Sigmoid colon (tissue), 7 donors: ENCODE measurements around the gene FXN. TPM values are rescaled to one million over a fixed set of nuclear protein-coding genes. Genes with fewer than 3 reads are reported as not detected.

Source experiments
- DNase-seq: peaks from one replicate; pipeline ENCODE4 v3.0.0-alpha.2; 2019
- H3K27ac ChIP-seq, 4 donors: fragments of 200-600 bp; sonication (generic); one replicate each; pipeline ENCODE4 v1.5.1; 2016 to 2019; ENCODE audit warnings: mild to moderate bottlenecking in 1 of 4
- H3K27me3 ChIP-seq, 3 donors: fragments of 200-600 bp; sonication (generic); one replicate each; pipeline ENCODE4 v1.5.1; 2019; ENCODE audit warnings: mild to moderate bottlenecking in 1 of 3
- H3K36me3 ChIP-seq, 4 donors: fragments of 200-600 bp; sonication (generic); one replicate each; pipeline ENCODE4 v1.5.1; 2016 to 2019
- H3K4me1 ChIP-seq, 4 donors: fragments of 200-600 bp; sonication (generic); one replicate each; pipeline ENCODE4 v1.5.1; 2017 to 2019
- H3K4me3 ChIP-seq, 4 donors: fragments of 200-600 bp; sonication (generic); one replicate each; pipeline ENCODE4 v1.5.1; 2017 to 2019; ENCODE audit warnings: mild to moderate bottlenecking in 2 of 4, moderate library complexity in 1 of 4
- H3K9me3 ChIP-seq, 4 donors: fragments of 200-600 bp in 3 of 4; sonication (generic) in 3 of 4; one replicate each; pipeline versions ENCODE4 v1.5.1 to v1.6.1; 2013 to 2019
- EP300 ChIP-seq, 4 donors: sonication (generic); formaldehyde crosslinking; IDR thresholded peaks; one replicate each; pipeline ENCODE4 v1.6.1; 2017; ENCODE audit warnings: antibody characterized with exemption in 4 of 4
- POLR2A ChIP-seq, 2 donors: fragments of 450-650 bp; IDR thresholded peaks; one replicate each; pipeline ENCODE4 v1.6.1; 2016; ENCODE audit warnings: antibody characterized with exemption in 2 of 2, mild to moderate bottlenecking in 2 of 2, moderate library complexity in 2 of 2
- POLR2AphosphoS5 ChIP-seq, 4 donors: sonication (generic); formaldehyde crosslinking; IDR thresholded peaks; one replicate each; pipeline ENCODE4 v1.6.1; 2017; ENCODE audit warnings: antibody characterized with exemption in 4 of 4
- WGBS, 2 donors: extraction: QIAGEN DNeasy Blood & Tissue Kit; methylation state at CpG; one replicate each; pipeline ENCODE4 v1.1.7; 2013; 5-methylcytosine and 5-hydroxymethylcytosine counted together
- intact Hi-C: fragments of 100-400 bp; cut with DNase I; formaldehyde crosslinking; loops from one replicate; pipeline ENCODE4 v1.15.1; 2023
- polyA plus RNA-seq, 3 donors: library from polyadenylated mRNA; stranded (reverse); fragments of 200-250 nt; gene quantifications; one replicate each; pipeline ENCODE4 v1.2.3, GENCODE V29; 2013
- total RNA-seq, 4 donors: library from RNA; depleted of rRNA; stranded (reverse); fragments of >200 nt; gene quantifications; one replicate each; pipeline ENCODE4 v1.1.0, GENCODE V29; 2016
- TF ChIP-seq, protein P1 (sequence below), 4 experiments: fragments of 450-650 bp in 3 of 4; fragments of 200-600 bp in 1 of 4; IDR thresholded peaks; one replicate each; pipeline ENCODE4 v1.5.1; 2016 to 2019; ENCODE audit warnings: antibody characterized with exemption in 4 of 4, mild to moderate bottlenecking in 3 of 4, moderate library complexity in 2 of 4
- donor health status: healthy with polysubstance abuse.
- donor health status: Bipolar disorder and iron deficiency.
- donor health status: healthy.

Gene FXN
- total and polyA plus RNA-seq, 7 donors, result 3.4 to 16.1 (median 8.7) TPM

- no peak for DNase-seq
- no peak for TF ChIP-seq EP300 (IDR thresholded peaks at IDR 0.05)
- H3K4me1 ChIP-seq, result no peaks in the 10 kb centered on the region
- intact Hi-C loops, result no loop called here
- 95 to 96% methylated on average over 27 of the region's 27 CpGs for WGBS, 2 donors
- H3K4me3 ChIP-seq, result no peak overlapping the region
- no peak overlapping the region for H3K27ac ChIP-seq
- no peaks in the 10 kb centered on the region for H3K9me3 ChIP-seq
- H3K27me3 ChIP-seq, result no peaks in the 10 kb centered on the region
- peaks cover 0 to 56% (median 7%) of the 10 kb centered on the region in 4 donors for H3K36me3 ChIP-seq
Measured at GRCh38 chr9:69066955-69067354, 31.4 kb downstream of the FXN start.

GRCh38 chr9:69070201-69070600 is 34.6 kb downstream of the FXN start:
- no peak for DNase-seq
- 94 to 95% methylated on average over 7 of the region's 7 CpGs for WGBS, 2 donors
- no peak overlapping the region for H3K4me3 ChIP-seq
- intact Hi-C loops, result no loop called here
- H3K9me3 ChIP-seq, result no peaks in the 10 kb centered on the region
- no peaks in the 10 kb centered on the region for H3K27me3 ChIP-seq
- H3K27ac ChIP-seq, result no peak overlapping the region
- peaks cover 0 to 57% (median 4%) of the 10 kb centered on the region in 4 donors for H3K36me3 ChIP-seq
- no peaks in the 10 kb centered on the region for H3K4me1 ChIP-seq
- TF ChIP-seq POLR2A (IDR thresholded peaks at IDR 0.05) (no peak), EP300 (IDR thresholded peaks at IDR 0.05) (no peak), POLR2AphosphoS5 (IDR thresholded peaks at IDR 0.05) (no peak)
- TF ChIP-seq, protein P1, sequence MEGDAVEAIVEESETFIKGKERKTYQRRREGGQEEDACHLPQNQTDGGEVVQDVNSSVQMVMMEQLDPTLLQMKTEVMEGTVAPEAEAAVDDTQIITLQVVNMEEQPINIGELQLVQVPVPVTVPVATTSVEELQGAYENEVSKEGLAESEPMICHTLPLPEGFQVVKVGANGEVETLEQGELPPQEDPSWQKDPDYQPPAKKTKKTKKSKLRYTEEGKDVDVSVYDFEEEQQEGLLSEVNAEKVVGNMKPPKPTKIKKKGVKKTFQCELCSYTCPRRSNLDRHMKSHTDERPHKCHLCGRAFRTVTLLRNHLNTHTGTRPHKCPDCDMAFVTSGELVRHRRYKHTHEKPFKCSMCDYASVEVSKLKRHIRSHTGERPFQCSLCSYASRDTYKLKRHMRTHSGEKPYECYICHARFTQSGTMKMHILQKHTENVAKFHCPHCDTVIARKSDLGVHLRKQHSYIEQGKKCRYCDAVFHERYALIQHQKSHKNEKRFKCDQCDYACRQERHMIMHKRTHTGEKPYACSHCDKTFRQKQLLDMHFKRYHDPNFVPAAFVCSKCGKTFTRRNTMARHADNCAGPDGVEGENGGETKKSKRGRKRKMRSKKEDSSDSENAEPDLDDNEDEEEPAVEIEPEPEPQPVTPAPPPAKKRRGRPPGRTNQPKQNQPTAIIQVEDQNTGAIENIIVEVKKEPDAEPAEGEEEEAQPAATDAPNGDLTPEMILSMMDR (IDR thresholded peaks at IDR 0.05), result no peak

- WGBS, 2 donors, result 90 to 92% methylated on average over 3 of the region's 3 CpGs
- no peak for DNase-seq
- Histone ChIP-seq H3K4me3 (no peak overlapping the region), H3K9me3 (no peaks in the 10 kb centered on the region), H3K27ac (no peak overlapping the region), H3K4me1 (peaks cover 0 to 1% (median 0%) of the 10 kb centered on the region in 4 donors), H3K36me3 (peaks cover 0 to 49% (median 3%) of the 10 kb centered on the region in 4 donors), H3K27me3 (no peaks in the 10 kb centered on the region)
- intact Hi-C loops, result no loop called here
- TF ChIP-seq POLR2AphosphoS5 (IDR thresholded peaks at IDR 0.05) (no peak), POLR2A (IDR thresholded peaks at IDR 0.05) (no peak), EP300 (IDR thresholded peaks at IDR 0.05) (no peak)
- TF ChIP-seq, protein P1 (IDR thresholded peaks at IDR 0.05), result no peak
Measured at GRCh38 chr9:69071059-69071458, 35.5 kb downstream of the FXN start.

DNA sequence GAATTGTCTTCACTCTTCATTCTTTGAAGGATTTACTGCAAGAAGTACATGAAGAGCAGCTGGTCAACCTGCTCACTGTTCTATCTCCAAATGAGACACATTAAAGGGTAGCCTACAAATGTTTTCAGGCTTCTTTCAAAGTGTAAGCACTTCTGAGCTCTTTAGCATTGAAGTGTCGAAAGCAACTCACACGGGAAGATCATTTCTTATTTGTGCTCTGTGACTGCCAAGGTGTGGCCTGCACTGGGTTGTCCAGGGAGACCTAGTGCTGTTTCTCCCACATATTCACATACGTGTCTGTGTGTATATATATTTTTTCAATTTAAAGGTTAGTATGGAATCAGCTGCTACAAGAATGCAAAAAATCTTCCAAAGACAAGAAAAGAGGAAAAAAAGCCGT is 37.6 kb downstream of the FXN start:
- no peak overlapping the region for H3K27ac ChIP-seq
- 59 to 62% methylated on average over 4 of the region's 4 CpGs for WGBS, 2 donors
- no peaks in the 10 kb centered on the region for H3K9me3 ChIP-seq
- DNase-seq, result no peak
- peaks cover 0 to 28% (median 1%) of the 10 kb centered on the region in 4 donors for H3K36me3 ChIP-seq
- peaks cover 0 to 20% (median 9%) of the 10 kb centered on the region in 4 donors for H3K4me1 ChIP-seq
- intact Hi-C loops, result no loop called here
- TF ChIP-seq EP300 (IDR thresholded peaks at IDR 0.05) (no peak), POLR2AphosphoS5 (IDR thresholded peaks at IDR 0.05) (no peak)
- H3K27me3 ChIP-seq, result no peaks in the 10 kb centered on the region
- no peak overlapping the region for H3K4me3 ChIP-seq

DNA sequence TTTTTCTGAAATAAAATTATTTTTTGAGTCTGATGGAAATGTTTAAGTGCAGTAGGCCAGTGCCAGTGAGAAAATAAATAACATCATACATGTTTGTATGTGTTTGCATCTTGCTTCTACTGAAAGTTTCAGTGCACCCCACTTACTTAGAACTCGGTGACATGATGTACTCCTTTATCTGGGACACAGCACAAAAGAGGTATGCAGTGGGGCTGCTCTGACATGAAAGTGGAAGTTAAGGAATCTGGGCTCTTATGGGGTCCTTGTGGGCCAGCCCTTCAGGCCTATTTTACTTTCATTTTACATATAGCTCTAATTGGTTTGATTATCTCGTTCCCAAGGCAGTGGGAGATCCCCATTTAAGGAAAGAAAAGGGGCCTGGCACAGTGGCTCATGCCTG is 39.2 kb downstream of the FXN start:
- DNase-seq, result no peak
- Histone ChIP-seq H3K4me1 (peaks cover 0 to 30% (median 20%) of the 10 kb centered on the region in 4 donors), H3K27me3 (no peaks in the 10 kb centered on the region), H3K9me3 (no peaks in the 10 kb centered on the region), H3K36me3 (peaks cover 0 to 15% (median 0%) of the 10 kb centered on the region in 4 donors), H3K4me3 (no peak overlapping the region), H3K27ac (no peak overlapping the region)
- TF ChIP-seq, protein P1 (IDR thresholded peaks at IDR 0.05), result no peak
- TF ChIP-seq POLR2AphosphoS5 (IDR thresholded peaks at IDR 0.05) (no peak), POLR2A (IDR thresholded peaks at IDR 0.05) (no peak), EP300 (IDR thresholded peaks at IDR 0.05) (no peak)
- WGBS, 2 donors, result 78 to 83% methylated on average over 2 of the region's 2 CpGs
- intact Hi-C loops, result no loop called here

GRCh38 chr9:69076550-69076949 is 41.0 kb downstream of the FXN start:
- no peak for DNase-seq
- intact Hi-C loops, result no loop called here
- Histone ChIP-seq H3K27ac (peak overlapping the region in 1 of 4 donors; percentile 77), H3K9me3 (no peaks in the 10 kb centered on the region), H3K4me1 (peaks cover 0 to 30% (median 20%) of the 10 kb centered on the region in 4 donors), H3K27me3 (no peaks in the 10 kb centered on the region), H3K4me3 (no peak overlapping the region), H3K36me3 (peaks cover 0 to 14% (median 0%) of the 10 kb centered on the region in 4 donors)
- 81 to 82% methylated on average over 5 of the region's 5 CpGs for WGBS, 2 donors
- TF ChIP-seq EP300 (IDR thresholded peaks at IDR 0.05) (no peak), POLR2A (IDR thresholded peaks at IDR 0.05) (no peak), POLR2AphosphoS5 (IDR thresholded peaks at IDR 0.05) (no peak)
- TF ChIP-seq, protein P1 (IDR thresholded peaks at IDR 0.05), result no peak
